Measurements from ENCODE around the gene ZBTB7B.

ZBTB7B gene

DNA sequence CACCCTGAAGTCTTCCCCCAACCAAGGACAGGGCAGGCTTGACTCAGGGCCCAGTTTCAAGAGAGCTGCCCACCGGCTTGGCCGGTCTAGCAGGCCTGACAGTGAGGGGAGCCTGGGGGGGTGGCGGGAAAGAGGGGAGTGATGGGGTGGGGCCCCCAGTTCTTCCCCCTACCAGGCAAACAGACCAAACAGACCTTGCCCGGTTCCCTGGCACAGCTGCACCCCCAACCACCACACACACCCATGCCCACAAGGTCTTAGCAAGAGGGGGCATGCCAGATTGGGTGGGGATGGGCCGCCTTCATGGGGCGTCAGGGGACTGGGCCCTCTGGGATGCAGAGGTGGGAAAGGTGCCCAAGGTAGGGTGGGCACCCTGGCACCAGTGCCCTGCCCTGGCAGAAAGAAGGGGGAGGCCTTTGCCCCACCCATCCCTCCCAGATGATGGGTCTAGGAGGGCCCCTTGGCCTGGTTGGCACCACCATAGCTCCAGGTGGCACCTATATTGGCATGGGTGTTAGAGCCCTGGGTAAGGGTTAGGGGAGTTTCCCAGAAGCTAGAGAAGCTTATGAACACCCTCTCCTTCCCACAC is 8.9 kb downstream of the ZBTB7B start:
- Mint-ChIP-seq H3K36me3 (peaks cover 31% of the 10 kb centered on the region), H3K4me3 (peak overlapping the region; percentile 74), H3K9me3 (no peaks in the 10 kb centered on the region), H3K27ac (peak overlapping the region; percentile 97), H3K4me1 (peaks cover 67% of the 10 kb centered on the region)
- DNase-seq (ENCODE audit: low spot score in 2 of 2) (no peak), ATAC-seq (no peak)

DNA sequence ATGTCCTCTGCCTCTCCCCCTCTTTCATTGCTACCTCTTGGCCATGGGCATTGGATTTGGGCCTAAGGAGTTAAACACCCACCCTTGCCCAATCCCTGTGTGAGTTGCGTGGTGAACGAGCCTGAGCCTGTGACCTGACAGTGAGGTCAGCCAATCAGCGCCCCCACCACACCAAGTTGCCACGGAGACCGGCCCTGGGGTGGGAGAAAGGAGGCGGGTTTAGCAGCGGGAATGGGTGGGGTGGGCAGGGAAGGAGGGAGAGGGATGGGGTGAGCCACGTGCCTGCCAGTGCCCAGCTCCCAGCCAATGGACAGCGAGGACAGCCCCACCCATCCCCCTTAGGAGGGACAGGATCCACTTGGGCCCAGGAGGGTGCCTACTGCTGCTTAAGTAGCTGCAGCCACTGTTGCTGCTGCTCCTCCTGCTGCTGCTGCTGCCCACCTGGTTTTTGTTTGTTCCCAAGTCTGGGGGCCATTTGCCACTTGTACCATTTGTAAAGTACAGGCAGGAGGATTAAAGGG is 9.5 kb downstream of the ZBTB7B start:
- no peak for DNase-seq (ENCODE audit: low spot score in 2 of 2)
- H3K4me3 Mint-ChIP-seq: no peak overlapping the region
- H3K36me3 Mint-ChIP-seq: peaks cover 37% of the 10 kb centered on the region
- H3K27ac Mint-ChIP-seq: peak overlapping the region; percentile 88
- no peak for ATAC-seq
- H3K9me3 Mint-ChIP-seq: no peaks in the 10 kb centered on the region
- peaks cover 66% of the 10 kb centered on the region for H3K4me1 Mint-ChIP-seq

DNA sequence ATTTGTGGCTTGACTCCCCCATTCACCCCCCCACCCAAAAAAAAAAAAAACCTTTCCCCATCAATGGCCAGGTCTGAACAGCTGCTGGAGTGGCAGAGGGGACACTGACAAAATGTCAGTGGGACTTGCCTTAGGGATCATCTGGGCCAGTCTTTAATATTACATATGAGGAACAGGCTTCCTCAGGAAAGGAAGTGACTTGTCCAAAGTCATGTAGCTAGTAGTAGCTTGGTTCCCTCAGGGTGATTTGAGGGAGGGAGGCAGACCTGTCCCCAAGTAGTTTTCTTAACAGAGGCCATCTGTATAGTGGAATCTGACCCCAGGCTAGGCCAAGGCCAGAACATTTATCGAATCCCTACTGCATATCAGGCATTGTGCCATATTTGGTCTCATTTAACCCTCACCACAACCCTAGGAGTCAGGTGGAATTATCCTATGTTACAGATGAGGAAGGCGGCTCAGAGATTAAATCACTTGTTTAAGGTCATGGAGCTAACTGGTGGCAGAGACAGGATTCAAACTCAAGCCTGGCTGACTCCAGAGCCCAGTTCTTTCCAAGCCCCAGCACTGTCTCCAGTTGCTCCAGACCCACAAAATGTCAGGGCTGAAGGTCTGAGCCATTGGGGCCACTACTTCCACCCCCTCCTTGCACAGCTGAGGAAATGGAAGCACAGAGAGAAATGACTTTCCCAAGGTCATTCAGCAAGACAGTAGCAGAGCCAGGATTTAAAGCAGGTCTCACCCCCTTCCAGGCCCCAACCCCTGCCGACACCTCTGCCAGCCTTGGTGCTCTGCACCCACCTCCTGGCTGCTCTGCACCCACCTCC is 10.4 kb downstream of the ZBTB7B start:
- no peaks in the 10 kb centered on the region for H3K9me3 Mint-ChIP-seq
- H3K27ac Mint-ChIP-seq: peak overlapping the region; percentile 88

GRCh38 chr1:155013632-155014031 is 11.0 kb downstream of the ZBTB7B start:
- peaks cover 66% of the 10 kb centered on the region for H3K4me1 Mint-ChIP-seq
- ATAC-seq (no peak), DNase-seq (ENCODE audit: low spot score in 2 of 2) (no peak)
- no peaks in the 10 kb centered on the region for H3K9me3 Mint-ChIP-seq
- peak overlapping the region; percentile 88 for H3K27ac Mint-ChIP-seq
- peaks cover 40% of the 10 kb centered on the region for H3K36me3 Mint-ChIP-seq
- peak overlapping the region; percentile 23 for H3K4me3 Mint-ChIP-seq

More for the DNA sequence above, 10.4 kb downstream of the ZBTB7B start:
- Mint-ChIP-seq H3K4me1 (peaks cover 68% of the 10 kb centered on the region), H3K4me3 (peak overlapping the region; percentile 23), H3K36me3 (peaks cover 38% of the 10 kb centered on the region)
- DNase-seq (ENCODE audit: low spot score in 2 of 2) (no peak), ATAC-seq (no peak)

GRCh38 chr1:155014709-155015508 is 12.3 kb downstream of the ZBTB7B start:
- DNase-seq (ENCODE audit: low spot score in 2 of 2) (no peak), ATAC-seq (no peak)
- H3K27ac Mint-ChIP-seq: no peak overlapping the region
- H3K36me3 Mint-ChIP-seq: peaks cover 53% of the 10 kb centered on the region
- H3K9me3 Mint-ChIP-seq: no peaks in the 10 kb centered on the region
- H3K4me1 Mint-ChIP-seq: peaks cover 66% of the 10 kb centered on the region
- H3K4me3 Mint-ChIP-seq: no peak overlapping the region

DNA sequence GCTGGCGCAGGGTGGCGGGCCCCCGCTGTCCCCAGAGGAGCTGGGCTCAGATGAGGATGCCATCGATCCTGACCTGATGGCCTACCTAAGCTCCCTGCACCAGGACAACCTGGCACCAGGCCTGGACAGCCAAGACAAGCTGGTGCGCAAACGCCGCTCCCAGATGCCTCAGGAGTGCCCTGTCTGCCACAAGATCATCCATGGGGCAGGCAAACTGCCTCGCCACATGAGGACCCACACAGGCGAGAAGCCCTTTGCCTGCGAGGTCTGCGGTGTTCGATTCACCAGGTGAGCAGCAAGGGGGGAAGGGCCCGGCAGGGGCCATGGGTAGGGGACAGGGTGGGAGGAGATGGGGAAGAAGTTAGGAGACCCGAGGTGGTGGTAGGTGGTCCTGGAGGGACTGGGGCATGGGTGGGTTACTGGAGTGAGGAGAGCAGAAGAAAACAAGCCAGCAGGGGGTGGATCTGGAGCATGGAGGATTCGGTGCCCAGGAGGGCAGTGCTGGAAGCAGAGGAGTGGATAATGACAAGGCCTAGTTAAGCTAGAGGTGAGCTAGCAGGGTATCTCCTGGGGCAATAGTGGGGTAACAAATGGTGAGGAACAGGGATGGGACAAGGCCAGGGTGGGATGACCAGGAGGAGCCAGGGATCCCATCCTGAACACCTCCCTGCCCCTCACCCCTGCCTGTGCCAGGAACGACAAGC is 13.1 kb downstream of the ZBTB7B start:
- H3K36me3 Mint-ChIP-seq: peaks cover 61% of the 10 kb centered on the region
- ATAC-seq (no peak), DNase-seq (ENCODE audit: low spot score in 2 of 2) (no peak)
- peaks cover 60% of the 10 kb centered on the region for H3K4me1 Mint-ChIP-seq
- H3K9me3 Mint-ChIP-seq: no peaks in the 10 kb centered on the region
- H3K27ac Mint-ChIP-seq: peak overlapping the region; percentile 78
- no peak overlapping the region for H3K4me3 Mint-ChIP-seq

GRCh38 chr1:155016231-155016831 is 13.7 kb downstream of the ZBTB7B start:
- H3K27ac Mint-ChIP-seq: peak overlapping the region; percentile 78
- H3K36me3 Mint-ChIP-seq: peaks cover 64% of the 10 kb centered on the region
- DNase-seq (ENCODE audit: low spot score in 2 of 2) (no peak), ATAC-seq (no peak)
- peaks cover 54% of the 10 kb centered on the region for H3K4me1 Mint-ChIP-seq
- H3K9me3 Mint-ChIP-seq: no peaks in the 10 kb centered on the region
- peak overlapping the region; percentile 52 for H3K4me3 Mint-ChIP-seq

- ATAC-seq: peak; percentile 95
- Mint-ChIP-seq H3K4me1 (peaks cover 54% of the 10 kb centered on the region), H3K4me3 (peak overlapping the region; percentile 52)
These were observed 14.7 kb downstream of the ZBTB7B start for GRCh38 chr1:155017041-155017945.

DNA sequence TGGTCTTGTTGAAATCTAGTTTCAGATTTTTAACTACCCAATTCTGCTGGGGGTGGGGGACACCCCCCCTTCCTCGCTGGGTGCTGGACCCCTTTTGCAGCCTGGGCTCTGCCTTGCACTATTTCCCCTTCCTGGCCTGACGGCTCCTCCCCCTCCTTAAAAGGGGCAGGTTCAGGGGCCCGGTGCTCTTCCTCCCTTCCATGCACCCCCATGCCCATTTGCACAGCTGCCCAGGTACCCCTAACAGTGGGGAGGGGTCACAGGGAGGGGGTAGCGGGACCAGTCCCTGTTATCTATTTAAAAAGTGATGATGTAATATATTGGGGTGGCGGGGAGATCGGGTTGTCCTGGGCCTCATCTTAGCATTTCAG is 15.3 kb downstream of the ZBTB7B start:
- Mint-ChIP-seq H3K27ac (peak overlapping the region; percentile 78), H3K9me3 (no peaks in the 10 kb centered on the region), H3K4me3 (peak overlapping the region; percentile 52), H3K4me1 (peaks cover 51% of the 10 kb centered on the region), H3K36me3 (peaks cover 67% of the 10 kb centered on the region)
- peak; percentile 1 for ATAC-seq
- no peak for DNase-seq (ENCODE audit: low spot score in 2 of 2)

More at GRCh38 chr1:155017041-155017945, 14.7 kb downstream of the ZBTB7B start:
- peaks cover 64% of the 10 kb centered on the region for H3K36me3 Mint-ChIP-seq
- DNase-seq (ENCODE audit: low spot score in 2 of 2): peak; percentile 81 to 93
- no peaks in the 10 kb centered on the region for H3K9me3 Mint-ChIP-seq
- H3K27ac Mint-ChIP-seq: peak overlapping the region; percentile 78

GRCh38 chr1:155018617-155019348 is 16.2 kb downstream of the ZBTB7B start:
- Mint-ChIP-seq H3K9me3 (no peaks in the 10 kb centered on the region), H3K4me1 (peaks cover 43% of the 10 kb centered on the region), H3K27ac (peak overlapping the region; percentile 65), H3K36me3 (peaks cover 63% of the 10 kb centered on the region), H3K4me3 (no peak overlapping the region)
- ATAC-seq (no peak), DNase-seq (ENCODE audit: low spot score in 2 of 2) (no peak)

DNA sequence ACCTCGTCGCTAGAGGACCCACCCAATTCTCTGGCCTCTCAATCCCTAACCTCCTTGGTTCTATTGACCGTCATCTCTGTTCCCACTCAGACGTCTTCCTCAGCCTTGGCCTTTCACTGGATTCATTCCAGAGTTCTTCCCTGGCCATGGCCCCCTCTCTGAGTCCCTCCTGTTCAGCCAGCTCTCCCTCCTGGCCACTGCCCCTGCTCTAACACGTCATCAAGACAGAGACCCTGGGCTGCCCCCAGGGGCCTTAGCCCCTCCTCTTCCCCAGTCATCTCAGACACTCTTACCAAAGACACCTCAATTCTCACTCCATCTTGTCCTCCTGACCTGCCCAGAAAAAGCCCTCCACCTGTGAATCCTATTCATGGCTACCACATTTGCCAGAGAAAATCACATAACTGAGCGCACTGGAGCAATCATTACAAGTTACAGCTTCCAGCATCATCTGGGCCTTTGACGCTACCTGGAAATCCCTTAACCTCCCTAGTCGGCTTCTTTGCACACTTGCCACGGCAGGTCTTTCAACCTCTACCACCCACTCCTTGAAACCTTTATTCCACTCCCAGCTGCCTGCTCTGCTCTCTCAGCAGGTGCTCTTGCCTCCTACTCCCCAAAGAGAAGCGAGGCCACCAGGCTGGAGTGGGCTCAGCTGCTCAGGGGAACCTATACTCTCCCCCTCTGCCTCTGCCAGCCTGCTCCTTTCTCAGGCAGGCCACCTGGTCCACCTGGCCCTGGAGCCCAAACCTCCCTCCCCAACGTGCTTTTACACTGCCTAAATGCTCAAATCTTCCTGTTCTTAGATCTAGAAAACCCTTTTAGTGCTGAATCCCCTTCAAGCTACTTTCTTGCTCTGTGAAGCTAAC is 17.0 kb downstream of the ZBTB7B start:
- Mint-ChIP-seq H3K9me3 (no peaks in the 10 kb centered on the region), H3K27ac (peak overlapping the region; percentile 65), H3K36me3 (peaks cover 57% of the 10 kb centered on the region), H3K4me1 (peaks cover 40% of the 10 kb centered on the region), H3K4me3 (no peak overlapping the region)
- DNase-seq (ENCODE audit: low spot score in 2 of 2): no peak
- ATAC-seq: no peak

DNA sequence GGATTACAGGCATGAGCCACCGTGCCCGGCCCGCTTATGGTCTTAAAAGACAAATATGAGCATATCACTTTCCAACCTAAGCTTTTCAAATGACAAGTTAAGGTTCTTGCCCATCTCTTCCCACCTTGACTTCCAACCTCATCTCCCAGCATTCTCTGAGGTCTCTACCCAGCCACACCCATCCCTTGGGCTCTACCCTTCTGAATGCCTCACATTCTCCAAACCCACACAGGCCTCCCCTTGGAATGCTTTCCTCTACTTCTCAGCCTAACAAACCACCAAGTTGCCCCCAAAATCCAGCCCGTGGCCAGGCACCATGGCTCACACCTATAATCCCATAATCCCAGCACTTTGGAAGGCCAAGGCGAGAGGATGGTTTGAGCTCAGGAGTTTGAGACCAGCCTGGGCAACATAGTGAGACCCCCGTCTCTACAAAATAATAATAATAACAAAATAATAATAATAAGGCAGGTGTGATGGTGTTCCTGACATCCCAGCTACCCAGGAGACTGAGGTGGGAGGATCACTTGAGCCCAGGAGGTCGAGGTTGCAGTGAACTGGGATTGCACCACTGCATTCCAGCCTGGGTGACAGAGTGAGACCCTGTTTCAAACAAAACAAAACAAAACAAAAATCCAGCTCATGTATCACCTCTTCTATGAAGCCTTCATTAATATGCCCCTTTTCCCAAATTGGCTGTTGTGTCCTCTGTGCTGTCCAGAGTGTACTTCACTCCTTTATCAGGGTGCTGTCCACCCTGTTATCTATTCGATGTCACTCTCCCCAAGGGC is 19.7 kb downstream of the ZBTB7B start:
- DNase-seq (ENCODE audit: low spot score in 2 of 2): no peak
- no peak for ATAC-seq
- Mint-ChIP-seq H3K36me3 (peaks cover 31% of the 10 kb centered on the region), H3K9me3 (no peaks in the 10 kb centered on the region), H3K4me3 (no peak overlapping the region), H3K4me1 (peaks cover 24% of the 10 kb centered on the region), H3K27ac (peak overlapping the region; percentile 15)

Measured in stimulated activated effector memory CD8-positive, alpha-beta T cell treated with anti-CD3 and anti-CD28 coated beads, Interleukin-12 subunit alpha, Interleukin-12 subunit beta, amount 100 ng/mL, for 72 hours (primary cell).